Measurements from ENCODE around the gene UGT1A8.

GRCh38 chr2:233780771-233781170, 163.3 kb downstream of the UGT1A8 start:
- TF ChIP-seq POLR2AphosphoS5 (IDR thresholded peaks at IDR 0.05) = no peak
- TF ChIP-seq, protein P1, sequence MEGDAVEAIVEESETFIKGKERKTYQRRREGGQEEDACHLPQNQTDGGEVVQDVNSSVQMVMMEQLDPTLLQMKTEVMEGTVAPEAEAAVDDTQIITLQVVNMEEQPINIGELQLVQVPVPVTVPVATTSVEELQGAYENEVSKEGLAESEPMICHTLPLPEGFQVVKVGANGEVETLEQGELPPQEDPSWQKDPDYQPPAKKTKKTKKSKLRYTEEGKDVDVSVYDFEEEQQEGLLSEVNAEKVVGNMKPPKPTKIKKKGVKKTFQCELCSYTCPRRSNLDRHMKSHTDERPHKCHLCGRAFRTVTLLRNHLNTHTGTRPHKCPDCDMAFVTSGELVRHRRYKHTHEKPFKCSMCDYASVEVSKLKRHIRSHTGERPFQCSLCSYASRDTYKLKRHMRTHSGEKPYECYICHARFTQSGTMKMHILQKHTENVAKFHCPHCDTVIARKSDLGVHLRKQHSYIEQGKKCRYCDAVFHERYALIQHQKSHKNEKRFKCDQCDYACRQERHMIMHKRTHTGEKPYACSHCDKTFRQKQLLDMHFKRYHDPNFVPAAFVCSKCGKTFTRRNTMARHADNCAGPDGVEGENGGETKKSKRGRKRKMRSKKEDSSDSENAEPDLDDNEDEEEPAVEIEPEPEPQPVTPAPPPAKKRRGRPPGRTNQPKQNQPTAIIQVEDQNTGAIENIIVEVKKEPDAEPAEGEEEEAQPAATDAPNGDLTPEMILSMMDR (IDR thresholded peaks at IDR 0.05) = no peak

Measured in sigmoid colon (tissue), 4 donors.